Stimulated activated CD8-positive, alpha-beta memory T cell treated with anti-CD3 and anti-CD28 coated beads, Interleukin-2, amount 100 ng/mL, for 1 hour (primary cell): Measurements from ENCODE around the gene ARSB.
"Not testable (repeated sequence)": the region's sequence is repeated elsewhere in the genome, so short reads cannot be mapped to it uniquely, and the experiment has no call there.

Experiments used
- DNase-seq, 2 donors: peaks; one replicate each; pipeline ENCODE4 v3.0.0-alpha.2; 2020; ENCODE audit warnings: low read depth in 2 of 2

The ARSB gene

GRCh38 chr5:78953092-78953800 is 31.9 kb downstream of the ARSB start:
- DNase-seq, result no peak

DNA sequence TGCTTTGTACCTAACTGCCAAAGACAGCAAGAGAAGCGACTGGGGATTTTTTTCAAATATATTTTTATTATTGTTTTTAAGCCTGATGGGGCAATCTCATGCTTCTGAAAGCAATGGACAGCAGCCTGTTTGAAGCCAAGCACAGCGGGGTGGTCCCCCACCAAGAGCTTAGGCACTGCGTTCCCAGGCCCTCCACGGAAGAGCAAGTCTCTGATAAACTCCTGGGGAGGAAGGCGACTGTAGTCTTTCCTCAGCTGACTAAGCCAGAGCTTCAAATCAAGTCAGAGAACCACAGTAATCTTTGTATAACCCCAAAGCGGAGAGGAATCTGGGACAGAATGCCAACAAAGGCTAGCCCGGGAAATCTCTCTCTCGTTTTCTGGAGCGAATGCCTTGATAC is 54.4 kb downstream of the ARSB start:
- DNase-seq, result no peak

- no peak for DNase-seq
Measured at GRCh38 chr5:78929833-78930232, 55.3 kb downstream of the ARSB start.

GRCh38 chr5:78927657-78928282 is 57.3 kb downstream of the ARSB start:
- DNase-seq, result no peak

- DNase-seq, result no peak
Measured at GRCh38 chr5:78926252-78926651, 58.9 kb downstream of the ARSB start.

DNA sequence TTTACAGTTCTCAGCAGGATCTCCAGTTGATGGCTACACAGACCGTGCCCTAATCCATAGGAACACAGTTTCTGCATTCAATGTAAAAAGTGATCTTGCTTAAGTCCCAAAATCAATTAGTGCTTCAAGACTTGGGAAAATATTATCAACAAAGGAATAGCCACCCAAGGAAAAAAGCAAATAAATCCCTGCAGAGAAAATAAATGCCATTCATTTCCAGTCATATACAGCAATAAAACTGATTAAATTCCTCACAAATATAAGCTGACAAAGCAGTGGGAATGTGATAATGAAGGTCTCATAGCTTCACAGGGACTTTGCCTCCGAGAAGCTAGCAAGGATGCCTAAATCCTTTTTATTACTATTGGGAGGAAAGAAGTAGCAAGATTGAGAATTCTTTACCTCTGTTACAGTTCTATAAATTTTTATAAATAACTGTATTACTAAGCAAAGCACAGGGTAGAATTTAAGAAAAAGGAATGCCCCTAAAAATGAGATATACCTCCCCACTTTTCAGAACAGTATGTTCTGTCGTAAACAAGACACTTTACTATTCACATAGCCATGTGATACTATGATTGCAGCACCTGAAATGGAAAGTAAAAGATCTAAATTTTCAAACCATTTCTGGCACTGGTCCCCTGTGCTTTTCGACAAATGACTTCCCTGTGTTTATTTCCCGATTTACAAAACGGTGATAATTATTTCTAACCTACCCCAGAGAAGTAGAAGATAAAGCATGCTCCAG is 59.8 kb downstream of the ARSB start:
- no peak for DNase-seq

DNA sequence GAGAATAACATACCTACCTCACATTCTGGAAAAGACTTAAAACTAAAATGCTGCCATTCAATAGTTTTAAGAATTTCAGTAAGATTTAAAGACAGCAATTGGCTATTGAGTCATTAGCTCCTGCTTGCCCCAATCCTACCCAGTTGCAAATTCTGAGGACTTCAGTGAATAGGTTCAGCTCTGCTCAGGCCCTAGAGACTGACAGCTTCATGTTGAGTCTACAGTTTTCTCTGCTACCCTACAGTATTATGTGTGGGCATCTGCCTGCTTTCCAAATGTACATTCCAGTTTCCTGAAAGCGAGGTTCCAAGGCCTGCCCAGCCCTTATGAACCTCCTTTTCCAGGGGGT is 61.5 kb downstream of the ARSB start:
- DNase-seq, result no peak

DNA sequence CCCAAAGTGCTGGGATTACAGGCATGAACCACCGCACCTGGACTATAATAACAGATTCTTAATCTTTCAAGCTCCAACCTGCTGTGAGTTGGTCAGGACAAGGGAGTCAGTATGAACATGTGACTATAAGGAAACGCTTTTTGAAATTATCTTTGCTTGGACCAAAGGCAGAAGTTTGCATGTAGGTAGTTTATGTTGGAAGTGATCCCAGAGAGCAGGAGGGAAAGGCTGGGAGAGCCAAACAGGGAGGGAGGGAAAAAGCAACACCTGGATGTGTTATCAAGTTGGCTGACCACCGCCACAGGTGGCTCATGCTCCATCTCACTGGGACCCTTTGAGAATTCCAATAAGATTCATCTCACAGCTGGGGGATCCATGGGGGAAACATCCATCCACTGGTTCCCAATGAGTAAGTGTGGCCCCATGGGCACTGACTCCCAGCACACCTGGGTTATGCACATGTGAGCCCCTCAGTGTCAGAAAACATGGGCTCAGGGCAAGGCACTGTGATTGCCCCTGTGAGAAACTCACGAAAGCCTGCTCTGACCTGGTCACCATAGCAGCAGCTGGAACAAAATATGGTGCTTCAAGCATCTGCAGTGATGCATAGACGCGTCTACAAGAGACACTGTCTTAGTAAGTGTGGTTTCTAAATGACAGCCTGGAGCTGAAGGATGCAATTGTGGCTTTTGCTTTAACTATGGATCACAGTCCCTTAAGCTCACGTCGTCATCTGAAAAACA is 62.1 kb downstream of the ARSB start:
- DNase-seq, result no peak

DNA sequence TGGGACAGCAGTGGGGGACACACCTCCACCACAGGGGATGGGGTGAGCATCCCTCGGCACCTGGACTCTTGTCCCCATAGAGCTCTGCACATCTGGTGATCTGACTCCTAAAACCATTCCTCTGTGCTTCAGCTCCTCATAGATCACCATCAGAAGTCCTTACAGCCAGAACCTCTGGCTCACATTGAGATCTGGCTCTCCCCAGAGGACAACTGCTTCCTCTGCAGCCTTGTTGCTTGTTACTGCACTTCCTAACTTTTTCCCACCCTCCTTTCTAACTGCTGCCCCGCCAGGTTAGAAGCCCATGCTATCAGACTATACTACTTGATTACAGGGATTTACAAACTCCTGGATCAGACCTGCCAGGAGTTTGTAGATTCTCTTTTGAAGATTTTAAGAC is 64.5 kb downstream of the ARSB start:
- DNase-seq, result no peak

GRCh38 chr5:78919796-78920195 is 65.3 kb downstream of the ARSB start:
- no peak for DNase-seq

GRCh38 chr5:78916044-78916443 is 69.1 kb downstream of the ARSB start:
- DNase-seq, result no peak

GRCh38 chr5:78915170-78915569 is 69.9 kb downstream of the ARSB start:
- no peak for DNase-seq

- DNase-seq, result no peak
Measured at GRCh38 chr5:78912811-78913210, 72.3 kb downstream of the ARSB start.

DNA sequence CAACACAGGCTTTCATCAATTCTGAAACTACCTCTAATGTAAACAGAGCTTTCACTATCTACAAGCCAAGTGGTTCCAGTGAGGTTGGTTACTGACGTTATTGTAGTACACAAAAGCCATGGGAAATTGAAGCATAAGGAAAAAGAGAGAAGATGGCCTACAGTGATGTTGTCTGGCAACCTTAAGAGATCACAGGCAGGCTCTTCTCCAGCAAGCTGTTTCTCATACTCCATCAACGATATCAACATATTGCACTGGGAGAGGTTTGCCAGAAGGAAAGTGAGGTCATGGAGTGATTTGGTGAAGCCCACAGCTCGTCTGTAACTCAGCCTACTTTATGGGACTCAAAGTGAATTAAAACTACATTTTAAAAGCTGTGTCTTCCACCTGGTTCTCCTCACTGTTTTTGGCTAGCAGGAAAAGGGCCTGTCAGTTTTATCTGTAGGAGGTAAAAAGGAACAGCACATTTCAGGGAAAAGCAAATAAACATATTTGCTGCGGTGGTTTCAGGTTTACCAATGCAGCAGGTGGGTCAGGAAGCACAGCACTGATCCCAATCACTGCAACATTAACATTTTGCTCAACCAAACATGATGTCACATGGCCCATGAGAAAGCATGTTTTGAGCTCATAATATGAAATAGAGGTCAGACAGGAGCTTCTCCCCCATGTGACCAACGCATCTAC is 72.9 kb downstream of the ARSB start:
- DNase-seq, result no peak

- not testable (repeated sequence) for DNase-seq
Measured at GRCh38 chr5:78909224-78909983, 75.7 kb downstream of the ARSB start.

- no peak for DNase-seq
Measured at GRCh38 chr5:78908173-78909061, 76.7 kb downstream of the ARSB start.

- DNase-seq, result no peak
Measured at GRCh38 chr5:78907255-78907891, 77.7 kb downstream of the ARSB start.

DNA sequence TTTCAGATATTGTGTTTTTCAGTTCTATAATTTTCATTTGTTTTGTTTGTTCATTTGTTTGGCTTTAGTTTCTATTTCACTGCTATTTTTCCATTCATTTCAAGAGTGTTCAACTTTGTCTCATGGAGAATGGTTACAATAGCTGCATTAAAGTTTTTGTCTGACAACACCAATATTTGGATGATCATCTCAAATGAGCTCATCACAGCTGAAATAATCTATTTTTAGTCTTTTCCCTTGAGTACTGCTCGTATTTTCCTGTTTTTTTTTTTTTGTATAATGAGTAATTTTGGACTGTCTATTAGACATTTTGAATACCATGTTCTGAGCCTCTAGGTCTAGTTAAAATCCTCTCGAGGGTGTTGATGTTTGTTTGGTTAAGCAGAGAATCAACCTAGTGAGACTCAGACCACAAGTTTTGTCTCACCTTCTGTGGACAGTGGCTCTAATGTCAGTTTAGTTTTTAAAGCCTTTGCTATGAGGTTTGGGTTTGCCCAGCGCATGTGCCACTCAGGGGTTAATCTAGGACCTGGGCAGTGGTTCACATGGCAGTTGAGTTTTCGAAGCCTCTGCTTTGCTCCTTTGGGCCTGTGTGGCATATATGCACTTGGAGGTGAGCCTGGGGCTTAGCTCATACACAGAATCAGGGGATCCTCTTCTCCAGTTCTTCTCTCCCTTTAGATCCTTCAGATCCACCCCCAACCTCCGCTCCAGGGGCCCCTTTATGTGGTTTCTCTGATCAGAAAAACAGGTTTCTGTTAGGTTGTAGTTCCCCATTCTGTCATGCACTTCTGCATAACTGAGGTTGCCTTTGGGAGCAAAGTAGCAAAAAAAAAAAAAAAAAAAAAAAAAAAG is 79.8 kb downstream of the ARSB start:
- no peak for DNase-seq

- no peak for DNase-seq
Measured at GRCh38 chr5:78903861-78904260, 81.2 kb downstream of the ARSB start.
